HCT116 (cell line): Measurements from ENCODE around the gene KIF5A. TPM values are rescaled to one million over a fixed set of nuclear protein-coding genes. Genes with fewer than 3 reads are reported as not detected.

Experiments
- ATAC-seq: fragments of 200-7000 bp; cut with Tn5 transposase; 2 replicates; pipeline ENCODE4 v1.9.1; 2020; ENCODE audit warnings: mild to moderate bottlenecking, moderate library complexity
- BruUV-seq: library from RNA; stranded (reverse); fragments of 400-500 nt; replicated peaks from 2 replicates; lab custom pipeline; 2021; lab: Mats Ljungman, UMichigan
- CTCF ChIA-PET: fragments of 300-600 bp; sonication (Branson Sonifier 250); formaldehyde crosslinking; loops from one replicate; lab custom pipeline; 2021; ENCODE audit warnings: antibody characterized with exemption; lab: Charles Lee
- POLR2A ChIA-PET: fragments of 300-600, 350-600 bp; sonication (Branson Sonifier 250); formaldehyde crosslinking; loops from one replicate; lab custom pipeline; 2021; ENCODE audit warnings: antibody characterized with exemption; lab: Charles Lee
- RAD21 ChIA-PET, 2 experiments: fragments of 300-600 bp; sonication (Branson Sonifier 250); formaldehyde crosslinking; loops; one replicate each; lab custom pipeline; 2023; ENCODE audit warnings: low total read pairs in 2 of 2; ENCODE audit not compliant: uncharacterized antibody in 2 of 2, unreplicated experiment in 2 of 2, low non-redundant PET in 1 of 2; lab: Charles Lee
- DNase-seq: peaks from one replicate; pipeline ENCODE4 v3.0.0-alpha.2; 2010; ENCODE audit warnings: low read depth, low spot score
- H2AFZ ChIP-seq: fragments of 200-600 bp; shearing (Covaris generic), sonication (generic); 2 replicates; pipeline ENCODE4 v1.6.1; 2017; ENCODE audit warnings: low read depth, mixed run types, mixed read lengths, antibody characterized with exemption, low read length; ENCODE audit not compliant: poor library complexity, severe bottlenecking
- H3K27ac ChIP-seq: 2 replicates; pipeline ENCODE4 v1.5.1; 2012; ENCODE audit warnings: low read depth, low read length
- H3K27me3 ChIP-seq: fragments of 200-600 bp; sonication (generic); 2 replicates; pipeline ENCODE4 v1.6.1; 2016; ENCODE audit warnings: mixed run types, low read length, mixed read lengths; ENCODE audit not compliant: insufficient read depth
- H3K36me3 ChIP-seq, 2 experiments: fragments of 200-500 bp in 1 of 2; fragments of 200-600 bp in 1 of 2; sonication (Bioruptor generic) in 1 of 2; sonication (generic) in 1 of 2; 2 replicates each; pipeline versions ENCODE4 v1.5.1 to v1.6.1; 2014 to 2016; ENCODE audit warnings: low read length in 2 of 2, inconsistent platforms in 1 of 2, mixed read lengths in 1 of 2, mixed run types in 1 of 2; ENCODE audit not compliant: insufficient read depth in 2 of 2, control insufficient read depth in 1 of 2
- H3K4me1 ChIP-seq, 2 experiments: fragments of 200-600 bp in 1 of 2; sonication (generic) in 1 of 2; 2 replicates each; pipeline versions ENCODE4 v1.5.1 to v1.6.1; 2012 to 2017; ENCODE audit warnings: low read length in 2 of 2, inconsistent platforms in 1 of 2, mild to moderate bottlenecking in 1 of 2, mixed read lengths in 1 of 2, mixed run types in 1 of 2, moderate library complexity in 1 of 2; ENCODE audit not compliant: insufficient read depth in 2 of 2, control insufficient read depth in 1 of 2
- H3K4me2 ChIP-seq: fragments of 200-600 bp; sonication (generic); 2 replicates; pipeline ENCODE4 v1.6.1; 2017; ENCODE audit warnings: mixed run types, low read length, mixed read lengths
- H3K4me3 ChIP-seq, 2 experiments: fragments of 200-600 bp in 1 of 2; sonication (generic) in 1 of 2; replicated peaks in 1 of 2; 2 replicates each; pipeline ENCODE4 v1.5.1; 2011 to 2016; ENCODE audit warnings: low read length in 2 of 2, control low read depth in 1 of 2, low read depth in 1 of 2, mild to moderate bottlenecking in 1 of 2, mixed read lengths in 1 of 2, mixed run types in 1 of 2
- H3K79me2 ChIP-seq: fragments of 200-600 bp; sonication (generic); 2 replicates; pipeline ENCODE4 v1.6.1; 2017; ENCODE audit warnings: mild to moderate bottlenecking, mixed run types, low read length, moderate library complexity, mixed read lengths; ENCODE audit not compliant: insufficient read depth
- H3K9ac ChIP-seq: fragments of 200-600 bp; sonication (generic); 2 replicates; pipeline ENCODE4 v1.6.1; 2016; ENCODE audit warnings: low read length, mixed read lengths
- H3K9me2 ChIP-seq: fragments of 200-600 bp; sonication (generic), shearing (Covaris generic); 2 replicates; pipeline ENCODE4 v1.6.1; 2017; ENCODE audit warnings: mixed run types, mild to moderate bottlenecking, moderate library complexity; ENCODE audit not compliant: insufficient read depth
- H3K9me3 ChIP-seq, 2 experiments: fragments of 200-500 bp in 1 of 2; fragments of 200-600 bp in 1 of 2; sonication (Bioruptor generic) in 1 of 2; sonication (generic) in 1 of 2; 2 replicates each; pipeline ENCODE4 v1.6.1; 2014 to 2017; ENCODE audit warnings: low read length in 2 of 2, mixed read lengths in 2 of 2, inconsistent platforms in 1 of 2, low read depth in 1 of 2, mild to moderate bottlenecking in 1 of 2, mixed run types in 1 of 2, moderate library complexity in 1 of 2; ENCODE audit not compliant: control insufficient read depth in 1 of 2, insufficient read depth in 1 of 2
- H4K20me1 ChIP-seq: fragments of 200-600 bp; sonication (generic), shearing (Covaris generic); 2 replicates; pipeline ENCODE4 v1.6.1; 2017; ENCODE audit warnings: mixed run types, mild to moderate bottlenecking, moderate library complexity; ENCODE audit not compliant: insufficient read depth
- ATF3 ChIP-seq: IDR thresholded peaks from 2 replicates; pipeline ENCODE4 v1.6.1; 2012
- CEBPB ChIP-seq: IDR thresholded peaks from 2 replicates; pipeline ENCODE4 v1.6.1; 2012; ENCODE audit warnings: low read depth
- CTCF ChIP-seq, 3 experiments: fragments of 200-600 bp in 1 of 3; sonication (generic) in 1 of 3; IDR thresholded peaks in 2 of 3; conservative IDR thresholded peaks in 1 of 3; 2 replicates each; pipeline ENCODE4 v1.5.1; 2012 to 2017; ENCODE audit warnings: low read depth in 2 of 3, low read length in 2 of 3, antibody characterized with exemption in 1 of 3, borderline replicate concordance in 1 of 3, control low read depth in 1 of 3, mild to moderate bottlenecking in 1 of 3, mixed read lengths in 1 of 3, mixed run types in 1 of 3, moderate library complexity in 1 of 3; ENCODE audit not compliant: insufficient read depth in 1 of 3
- ELF1 ChIP-seq: IDR thresholded peaks from 2 replicates; pipeline ENCODE4 v1.6.1; 2012; ENCODE audit warnings: low read depth, borderline replicate concordance
- EZH2 ChIP-seq: fragments of 200-600 bp; sonication (generic); IDR thresholded peaks from 2 replicates; pipeline ENCODE4 v1.6.1; 2017; ENCODE audit warnings: antibody characterized with exemption, mixed run types
- FOSL1 ChIP-seq: IDR thresholded peaks from 2 replicates; pipeline ENCODE4 v1.6.1; 2012; ENCODE audit warnings: low read depth
- JUND ChIP-seq: IDR thresholded peaks from 2 replicates; pipeline ENCODE4 v1.6.1; 2012
- MAX ChIP-seq: IDR thresholded peaks from 2 replicates; pipeline ENCODE4 v1.6.1; 2012
- POLR2A ChIP-seq: IDR thresholded peaks from 2 replicates; pipeline ENCODE4 v1.7.0; 2011; ENCODE audit warnings: borderline replicate concordance; ENCODE audit not compliant: insufficient read depth, insufficient read length; ENCODE audit errors: extremely low read depth
- POLR2AphosphoS5 ChIP-seq: IDR thresholded peaks from 2 replicates; pipeline ENCODE4 v1.6.1; 2011; ENCODE audit warnings: mild to moderate bottlenecking, low read depth, low read length, moderate library complexity
- SIN3A ChIP-seq: IDR thresholded peaks from 2 replicates; pipeline ENCODE4 v1.6.1; 2012; ENCODE audit warnings: low read depth
- SP1 ChIP-seq: IDR thresholded peaks from 2 replicates; pipeline ENCODE4 v1.6.1; 2012; ENCODE audit warnings: low read depth
- TCF7L2 ChIP-seq: IDR thresholded peaks from 2 replicates; pipeline ENCODE4 v1.7.0; 2011; ENCODE audit warnings: borderline replicate concordance, inconsistent platforms; ENCODE audit not compliant: insufficient read depth, insufficient read length; ENCODE audit errors: extremely low read depth
- YY1 ChIP-seq: IDR thresholded peaks from 2 replicates; pipeline ENCODE4 v1.6.1; 2011; ENCODE audit warnings: low read length, low read depth, moderate library complexity, mild to moderate bottlenecking; ENCODE audit not compliant: insufficient replicate concordance; ENCODE audit errors: extremely low read depth
- ZFX ChIP-seq: fragments of 450-650 bp; IDR thresholded peaks from 2 replicates; pipeline ENCODE4 v1.6.1; 2017
- ZNF274 ChIP-seq: fragments of 200-500 bp; sonication (Bioruptor generic); IDR thresholded peaks from 2 replicates; pipeline ENCODE4 v1.6.1; 2014; ENCODE audit warnings: mild to moderate bottlenecking, low read depth, low read length, inconsistent platforms
- intact Hi-C: fragments of 100-400 bp; cut with micrococcal nuclease; formaldehyde crosslinking; loops from 2 replicates; pipeline ENCODE4 v1.10.0; 2022
- total RNA-seq: library from RNA; stranded (reverse); gene quantifications from one replicate; pipeline ENCODE4 v1.2.1, GENCODE V29; 2021; ENCODE audit not compliant: unreplicated experiment
- TF ChIP-seq, protein P1 (sequence below): IDR thresholded peaks from 2 replicates; pipeline ENCODE4 v1.6.1; 2011; ENCODE audit warnings: mild to moderate bottlenecking, low read length, moderate library complexity; ENCODE audit not compliant: insufficient replicate concordance; ENCODE audit errors: extremely low read depth
- TF ChIP-seq, protein P2 (sequence below): IDR thresholded peaks from 2 replicates; pipeline ENCODE4 v1.6.1; 2012; ENCODE audit warnings: low read depth

The KIF5A gene
- total RNA-seq, 1 experiment from 2014 or later, result 5.2 TPM

GRCh38 chr12:57631566-57632072, 81.8 kb downstream of the KIF5A start:
- peaks cover 12 to 21% of the 10 kb centered on the region in 2 experiments for H3K4me1 ChIP-seq
- no peaks in the 10 kb centered on the region for H3K9me2 ChIP-seq
- H4K20me1 ChIP-seq, result no peaks in the 10 kb centered on the region
- RAD21 ChIA-PET, result no interaction called here
- no peak for TF ChIP-seq CTCF (IDR thresholded peaks at IDR 0.05 in 2 of 3, conservative IDR thresholded peaks at IDR 0.05 in 1 of 3; ENCODE audit: borderline replicate concordance in 1 of 3, insufficient read depth in 1 of 3, low read depth in 2 of 3, low read length in 2 of 3)
- TF ChIP-seq SP1, result no peak
- TF ChIP-seq ZNF274, result no peak
- no peak for TF ChIP-seq MAX
- no peak for TF ChIP-seq SIN3A
- no peak for TF ChIP-seq YY1
- TF ChIP-seq POLR2AphosphoS5, result no peak
- TF ChIP-seq, protein P1, sequence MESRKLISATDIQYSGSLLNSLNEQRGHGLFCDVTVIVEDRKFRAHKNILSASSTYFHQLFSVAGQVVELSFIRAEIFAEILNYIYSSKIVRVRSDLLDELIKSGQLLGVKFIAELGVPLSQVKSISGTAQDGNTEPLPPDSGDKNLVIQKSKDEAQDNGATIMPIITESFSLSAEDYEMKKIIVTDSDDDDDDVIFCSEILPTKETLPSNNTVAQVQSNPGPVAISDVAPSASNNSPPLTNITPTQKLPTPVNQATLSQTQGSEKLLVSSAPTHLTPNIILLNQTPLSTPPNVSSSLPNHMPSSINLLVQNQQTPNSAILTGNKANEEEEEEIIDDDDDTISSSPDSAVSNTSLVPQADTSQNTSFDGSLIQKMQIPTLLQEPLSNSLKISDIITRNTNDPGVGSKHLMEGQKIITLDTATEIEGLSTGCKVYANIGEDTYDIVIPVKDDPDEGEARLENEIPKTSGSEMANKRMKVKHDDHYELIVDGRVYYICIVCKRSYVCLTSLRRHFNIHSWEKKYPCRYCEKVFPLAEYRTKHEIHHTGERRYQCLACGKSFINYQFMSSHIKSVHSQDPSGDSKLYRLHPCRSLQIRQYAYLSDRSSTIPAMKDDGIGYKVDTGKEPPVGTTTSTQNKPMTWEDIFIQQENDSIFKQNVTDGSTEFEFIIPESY, result no peak
- TF ChIP-seq, protein P2, sequence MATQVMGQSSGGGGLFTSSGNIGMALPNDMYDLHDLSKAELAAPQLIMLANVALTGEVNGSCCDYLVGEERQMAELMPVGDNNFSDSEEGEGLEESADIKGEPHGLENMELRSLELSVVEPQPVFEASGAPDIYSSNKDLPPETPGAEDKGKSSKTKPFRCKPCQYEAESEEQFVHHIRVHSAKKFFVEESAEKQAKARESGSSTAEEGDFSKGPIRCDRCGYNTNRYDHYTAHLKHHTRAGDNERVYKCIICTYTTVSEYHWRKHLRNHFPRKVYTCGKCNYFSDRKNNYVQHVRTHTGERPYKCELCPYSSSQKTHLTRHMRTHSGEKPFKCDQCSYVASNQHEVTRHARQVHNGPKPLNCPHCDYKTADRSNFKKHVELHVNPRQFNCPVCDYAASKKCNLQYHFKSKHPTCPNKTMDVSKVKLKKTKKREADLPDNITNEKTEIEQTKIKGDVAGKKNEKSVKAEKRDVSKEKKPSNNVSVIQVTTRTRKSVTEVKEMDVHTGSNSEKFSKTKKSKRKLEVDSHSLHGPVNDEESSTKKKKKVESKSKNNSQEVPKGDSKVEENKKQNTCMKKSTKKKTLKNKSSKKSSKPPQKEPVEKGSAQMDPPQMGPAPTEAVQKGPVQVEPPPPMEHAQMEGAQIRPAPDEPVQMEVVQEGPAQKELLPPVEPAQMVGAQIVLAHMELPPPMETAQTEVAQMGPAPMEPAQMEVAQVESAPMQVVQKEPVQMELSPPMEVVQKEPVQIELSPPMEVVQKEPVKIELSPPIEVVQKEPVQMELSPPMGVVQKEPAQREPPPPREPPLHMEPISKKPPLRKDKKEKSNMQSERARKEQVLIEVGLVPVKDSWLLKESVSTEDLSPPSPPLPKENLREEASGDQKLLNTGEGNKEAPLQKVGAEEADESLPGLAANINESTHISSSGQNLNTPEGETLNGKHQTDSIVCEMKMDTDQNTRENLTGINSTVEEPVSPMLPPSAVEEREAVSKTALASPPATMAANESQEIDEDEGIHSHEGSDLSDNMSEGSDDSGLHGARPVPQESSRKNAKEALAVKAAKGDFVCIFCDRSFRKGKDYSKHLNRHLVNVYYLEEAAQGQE, result no peak
- TF ChIP-seq TCF7L2, result no peak
- TF ChIP-seq ELF1, result no peak
- TF ChIP-seq FOSL1, result no peak
- no peak for TF ChIP-seq ATF3
- TF ChIP-seq JUND, result no peak
- no peak for TF ChIP-seq EZH2
- TF ChIP-seq ZFX, result no peak
- no peak for TF ChIP-seq POLR2A
- no peak for TF ChIP-seq CEBPB
- peaks cover 0 to 11% of the 10 kb centered on the region in 2 experiments; a peak in 2 of 4 replicates for H3K36me3 ChIP-seq
- H2AFZ ChIP-seq, result no peak overlapping the region
- H3K4me3 ChIP-seq, result peak overlapping the region; percentile 71 to 92
- peak overlapping the region; percentile 77; the same call in 1 of the 2 replicates for H3K27ac ChIP-seq
- no peaks in the 10 kb centered on the region for H3K9me3 ChIP-seq
- peaks cover 13% of the 10 kb centered on the region for H3K79me2 ChIP-seq
- CTCF ChIA-PET, result no interaction called here
- no TSS peak for BruUV-seq
- DNase-seq (no peak), ATAC-seq (no peak)
- peak overlapping the region; percentile 92 for H3K4me2 ChIP-seq
- POLR2A ChIA-PET, result no interaction called here
- intact Hi-C loops, result loop anchor here (2.0 kb wide), 2 partner anchors 41 to 61 kb away; partner anchors contain the start of gene PIP4K2C
- no peaks in the 10 kb centered on the region for H3K27me3 ChIP-seq
- peak overlapping the region; percentile 86 for H3K9ac ChIP-seq
